ENCODE data around the gene PIK3CG. TPM values are rescaled to one million over a fixed set of nuclear protein-coding genes. Genes with fewer than 3 reads are reported as not detected.

The PIK3CG gene
- not detected in 2 replicates for total RNA-seq
- long read RNA-seq, result 0 reads

GRCh38 chr7:106865130-106866041, at the start of gene PIK3CG:
Gene PIK3CG (plus strand): TSS chr7:106865282. CDS start chr7:106867562, 2,280 bp downstream.
- no peak for DNase-seq (ENCODE audit: low spot score, unreplicated experiment)
- TF ChIP-seq CTCF (IDR thresholded peaks at IDR 0.05; ENCODE audit: unreplicated experiment), result no peak
- no peaks in the 10 kb centered on the region for H3K36me3 Mint-ChIP-seq (ENCODE audit: insufficient read depth)
- no peaks in the 10 kb centered on the region for H3K9me3 Mint-ChIP-seq (ENCODE audit: low read depth)
- H3K27me3 Mint-ChIP-seq, result peaks cover 3% of the 10 kb centered on the region
- no peak within 1 kb of the TSS for H3K27ac Mint-ChIP-seq
- no peak within 1 kb of the TSS for H3K4me3 Mint-ChIP-seq (ENCODE audit: low read depth)
- no peaks in the 10 kb centered on the region for H3K4me1 Mint-ChIP-seq (ENCODE audit: low read depth)

GRCh38 chr7:106817098-106817497, 48.0 kb upstream of the PIK3CG start:
- Mint-ChIP-seq H3K4me1 (ENCODE audit: low read depth) (peaks cover 5% of the 10 kb centered on the region), H3K4me3 (ENCODE audit: low read depth) (no peak overlapping the region), H3K9me3 (ENCODE audit: low read depth) (no peaks in the 10 kb centered on the region), H3K27ac (no peak overlapping the region), H3K27me3 (no peaks in the 10 kb centered on the region), H3K36me3 (ENCODE audit: insufficient read depth) (no peaks in the 10 kb centered on the region)
- TF ChIP-seq CTCF (IDR thresholded peaks at IDR 0.05; ENCODE audit: unreplicated experiment), result no peak
- DNase-seq (ENCODE audit: low spot score, unreplicated experiment), result no peak

- TF ChIP-seq CTCF (IDR thresholded peaks at IDR 0.05; ENCODE audit: unreplicated experiment), result no peak
- Mint-ChIP-seq H3K36me3 (ENCODE audit: insufficient read depth) (no peaks in the 10 kb centered on the region), H3K27ac (no peak overlapping the region), H3K9me3 (ENCODE audit: low read depth) (peaks cover 4% of the 10 kb centered on the region), H3K4me1 (ENCODE audit: low read depth) (peaks cover 5% of the 10 kb centered on the region), H3K27me3 (no peaks in the 10 kb centered on the region), H3K4me3 (ENCODE audit: low read depth) (no peak overlapping the region)
- no peak for DNase-seq (ENCODE audit: low spot score, unreplicated experiment)
Observed at GRCh38 chr7:106818736-106819135, 46.3 kb upstream of the PIK3CG start.

GRCh38 chr7:106819546-106819945, 45.5 kb upstream of the PIK3CG start:
- Mint-ChIP-seq H3K27me3 (no peaks in the 10 kb centered on the region), H3K36me3 (ENCODE audit: insufficient read depth) (no peaks in the 10 kb centered on the region), H3K4me1 (ENCODE audit: low read depth) (peaks cover 5% of the 10 kb centered on the region), H3K4me3 (ENCODE audit: low read depth) (no peak overlapping the region), H3K9me3 (ENCODE audit: low read depth) (peaks cover 5% of the 10 kb centered on the region), H3K27ac (no peak overlapping the region)
- DNase-seq (ENCODE audit: low spot score, unreplicated experiment), result no peak
- TF ChIP-seq CTCF (IDR thresholded peaks at IDR 0.05; ENCODE audit: unreplicated experiment), result no peak

- Mint-ChIP-seq H3K27me3 (no peaks in the 10 kb centered on the region), H3K27ac (no peak overlapping the region), H3K9me3 (ENCODE audit: low read depth) (peaks cover 5% of the 10 kb centered on the region), H3K36me3 (ENCODE audit: insufficient read depth) (no peaks in the 10 kb centered on the region), H3K4me1 (ENCODE audit: low read depth) (peaks cover 5% of the 10 kb centered on the region), H3K4me3 (ENCODE audit: low read depth) (no peak overlapping the region)
- DNase-seq (ENCODE audit: low spot score, unreplicated experiment), result no peak
- TF ChIP-seq CTCF (IDR thresholded peaks at IDR 0.05; ENCODE audit: unreplicated experiment), result no peak
Observed at GRCh38 chr7:106820321-106821217, 44.5 kb upstream of the PIK3CG start.
